ENCODE results near the gene RIN2.
A peak's percentile ranks its signal among the peaks of the same experiment; 100 is the strongest.
"Not testable (repeated sequence)": the region's sequence is repeated elsewhere in the genome, so short reads cannot be mapped to it uniquely, and the experiment has no call there.

The RIN2 gene

GRCh38 chr20:19791887-19792286 is 33.8 kb downstream of the RIN2 start:
- DNase-seq = no peak

- no peak for DNase-seq
Measured at GRCh38 chr20:19793716-19794115, 35.7 kb downstream of the RIN2 start.

- no peak for DNase-seq
Measured at GRCh38 chr20:19794941-19795340, 36.9 kb downstream of the RIN2 start.

- DNase-seq = no peak
Measured at GRCh38 chr20:19799325-19799724, 41.3 kb downstream of the RIN2 start.

GRCh38 chr20:19802099-19802491 is 44.0 kb downstream of the RIN2 start:
- no peak for DNase-seq

GRCh38 chr20:19802492-19803158 is 44.6 kb downstream of the RIN2 start:
- peak; percentile 31 for DNase-seq

GRCh38 chr20:19806276-19806675 is 48.2 kb downstream of the RIN2 start:
- DNase-seq = not testable (repeated sequence)

- DNase-seq = no peak
Measured at GRCh38 chr20:19806806-19807190, 48.7 kb downstream of the RIN2 start.

- peak; percentile 31 for DNase-seq
Measured at GRCh38 chr20:19807191-19807945, 49.3 kb downstream of the RIN2 start.
